GM18502 (cell line): ENCODE data around the gene CEACAM16.
"Not testable (repeated sequence)": the region's sequence is repeated elsewhere in the genome, so short reads cannot be mapped to it uniquely, and the experiment has no call there.

ENCODE experiments used
- ATAC-seq: cut with Tn5 transposase; IDR thresholded peaks from one replicate; pipeline ENCODE4 v1.9.1; 2021; ENCODE audit warnings: mild to moderate bottlenecking; ENCODE audit not compliant: unreplicated experiment, poor library complexity

Gene CEACAM16

GRCh38 chr19:44673510-44673909 is 25.4 kb upstream of the CEACAM16 start:
- ATAC-seq, result no peak

GRCh38 chr19:44675521-44675920 is 23.4 kb upstream of the CEACAM16 start:
- ATAC-seq, result no peak

- no peak for ATAC-seq
These were observed 21.7 kb upstream of the CEACAM16 start for GRCh38 chr19:44677019-44677811.

GRCh38 chr19:44680536-44680935 is 18.4 kb upstream of the CEACAM16 start:
- ATAC-seq, result no peak

- no peak for ATAC-seq
These were observed 16.8 kb upstream of the CEACAM16 start for GRCh38 chr19:44681992-44682790.

- ATAC-seq, result no peak
These were observed 16.1 kb upstream of the CEACAM16 start for GRCh38 chr19:44682807-44683206.

GRCh38 chr19:44683434-44684210 is 15.3 kb upstream of the CEACAM16 start:
- ATAC-seq, result no peak

GRCh38 chr19:44684396-44684795 is 14.6 kb upstream of the CEACAM16 start:
- ATAC-seq, result not testable (repeated sequence)

GRCh38 chr19:44684892-44685863 is 13.8 kb upstream of the CEACAM16 start:
- ATAC-seq, result no peak

- no peak for ATAC-seq
These were observed 13.1 kb upstream of the CEACAM16 start for GRCh38 chr19:44685877-44686276.

- no peak for ATAC-seq
These were observed 12.1 kb upstream of the CEACAM16 start for GRCh38 chr19:44686896-44687295.

GRCh38 chr19:44687888-44688287 is 11.1 kb upstream of the CEACAM16 start:
- no peak for ATAC-seq

- ATAC-seq, result no peak
These were observed 9.4 kb upstream of the CEACAM16 start for GRCh38 chr19:44689290-44690130.

GRCh38 chr19:44690131-44690440 is 8.9 kb upstream of the CEACAM16 start:
- no peak for ATAC-seq

- ATAC-seq, result peak; percentile 21
These were observed 6.6 kb upstream of the CEACAM16 start for GRCh38 chr19:44692379-44692721.

GRCh38 chr19:44694184-44694579 is 4.8 kb upstream of the CEACAM16 start:
- no peak for ATAC-seq

- ATAC-seq, result no peak
These were observed 1.8 kb upstream of the CEACAM16 start for GRCh38 chr19:44696939-44697669.

- no peak for ATAC-seq
These were observed 1.3 kb upstream of the CEACAM16 start for GRCh38 chr19:44697670-44698034.
